HG03103 (cell line): ENCODE results near the gene KIAA1549.
"Not testable (repeated sequence)": the region's sequence is repeated elsewhere in the genome, so short reads cannot be mapped to it uniquely, and the experiment has no call there.

Experiments used
- ATAC-seq: cut with Tn5 transposase; IDR thresholded peaks from one replicate; pipeline ENCODE4 v1.9.1; 2021; ENCODE audit warnings: low read depth; ENCODE audit not compliant: unreplicated experiment

KIAA1549 gene

GRCh38 chr7:138825049-138825721 lies 156.0 kb downstream of the KIAA1549 start:
- no peak for ATAC-seq

- no peak for ATAC-seq
Measured at GRCh38 chr7:138822867-138823535, 158.2 kb downstream of the KIAA1549 start.

- no peak for ATAC-seq
Measured at GRCh38 chr7:138821912-138822311, 159.3 kb downstream of the KIAA1549 start.

GRCh38 chr7:138819625-138820024 lies 161.6 kb downstream of the KIAA1549 start:
- no peak for ATAC-seq

- no peak for ATAC-seq
Measured at GRCh38 chr7:138816650-138817049, 164.5 kb downstream of the KIAA1549 start.

GRCh38 chr7:138814816-138815332 lies 166.3 kb downstream of the KIAA1549 start:
- no peak for ATAC-seq

GRCh38 chr7:138813945-138814344 lies 167.2 kb downstream of the KIAA1549 start:
- no peak for ATAC-seq

- ATAC-seq, result not testable (repeated sequence)
Measured at GRCh38 chr7:138811327-138811726, 169.9 kb downstream of the KIAA1549 start.

GRCh38 chr7:138809346-138809745 lies 171.8 kb downstream of the KIAA1549 start:
- no peak for ATAC-seq

GRCh38 chr7:138804618-138805017 lies 176.6 kb downstream of the KIAA1549 start:
- no peak for ATAC-seq

GRCh38 chr7:138802706-138803105 lies 178.5 kb downstream of the KIAA1549 start:
- ATAC-seq, result no peak

- ATAC-seq, result no peak
Measured at GRCh38 chr7:138801256-138801655, 179.9 kb downstream of the KIAA1549 start.

- ATAC-seq, result no peak
Measured at GRCh38 chr7:138799336-138800000, 181.7 kb downstream of the KIAA1549 start.

GRCh38 chr7:138798836-138799235 lies 182.4 kb downstream of the KIAA1549 start:
- no peak for ATAC-seq

- ATAC-seq, result no peak
Measured at GRCh38 chr7:138797715-138798320, 183.4 kb downstream of the KIAA1549 start, which contains the start of the genes ATP6V0A4 and TMEM213. ATP6V0A4 (minus strand) TSS chr7:138798196; CDS start chr7:138771247, 26,949 bp downstream. TMEM213 (plus strand) TSS chr7:138797994; CDS start chr7:138798105, 111 bp downstream.

GRCh38 chr7:138797046-138797445 lies 184.1 kb downstream of the KIAA1549 start:
- ATAC-seq, result not testable (repeated sequence)

- no peak for ATAC-seq
Measured at GRCh38 chr7:138796038-138796615, 185.1 kb downstream of the KIAA1549 start.

GRCh38 chr7:138785587-138786437 lies 195.4 kb downstream of the KIAA1549 start:
- ATAC-seq, result no peak

- no peak for ATAC-seq
Measured at GRCh38 chr7:138784692-138785091, 196.5 kb downstream of the KIAA1549 start.
